GM12874 (cell line): ENCODE results near the gene NEDD8.

Experiments used
- CTCF ChIP-seq: IDR thresholded peaks from 2 replicates; pipeline ENCODE4 v1.5.1; 2011; ENCODE audit warnings: low read depth, mild to moderate bottlenecking, control low read depth, low read length, moderate library complexity; ENCODE audit not compliant: insufficient read depth

The NEDD8 gene

GRCh38 chr14:24183014-24183481 lies 49.1 kb downstream of the NEDD8 start:
- no peak for TF ChIP-seq CTCF

- TF ChIP-seq CTCF: no peak
Observed at GRCh38 chr14:24182110-24182882, 49.9 kb downstream of the NEDD8 start.

GRCh38 chr14:24181371-24182077 lies 50.6 kb downstream of the NEDD8 start:
- no peak for TF ChIP-seq CTCF

GRCh38 chr14:24179961-24180796 lies 52.0 kb downstream of the NEDD8 start:
- no peak for TF ChIP-seq CTCF

- TF ChIP-seq CTCF: no peak
Observed at GRCh38 chr14:24179294-24179960, 52.7 kb downstream of the NEDD8 start.

GRCh38 chr14:24178399-24179178 lies 53.6 kb downstream of the NEDD8 start:
- TF ChIP-seq CTCF: no peak
